GM20431 (cell line): ENCODE data around the gene CRHR2.
"Not testable (repeated sequence)": the region's sequence is repeated elsewhere in the genome, so short reads cannot be mapped to it uniquely, and the experiment has no call there.

ENCODE experiments used
- in situ Hi-C: fragments of 300-500 bp; cut with MseI, MboI; formaldehyde crosslinking; loops from one replicate; pipeline ENCODE4 v1.15.0; 2020; ENCODE audit warnings: low sequenced_read_pairs; ENCODE audit not compliant: unreplicated experiment

The CRHR2 gene

GRCh38 chr7:30657131-30657530 lies 25.1 kb downstream of the CRHR2 start:
- in situ Hi-C loops: no loop called here

DNA sequence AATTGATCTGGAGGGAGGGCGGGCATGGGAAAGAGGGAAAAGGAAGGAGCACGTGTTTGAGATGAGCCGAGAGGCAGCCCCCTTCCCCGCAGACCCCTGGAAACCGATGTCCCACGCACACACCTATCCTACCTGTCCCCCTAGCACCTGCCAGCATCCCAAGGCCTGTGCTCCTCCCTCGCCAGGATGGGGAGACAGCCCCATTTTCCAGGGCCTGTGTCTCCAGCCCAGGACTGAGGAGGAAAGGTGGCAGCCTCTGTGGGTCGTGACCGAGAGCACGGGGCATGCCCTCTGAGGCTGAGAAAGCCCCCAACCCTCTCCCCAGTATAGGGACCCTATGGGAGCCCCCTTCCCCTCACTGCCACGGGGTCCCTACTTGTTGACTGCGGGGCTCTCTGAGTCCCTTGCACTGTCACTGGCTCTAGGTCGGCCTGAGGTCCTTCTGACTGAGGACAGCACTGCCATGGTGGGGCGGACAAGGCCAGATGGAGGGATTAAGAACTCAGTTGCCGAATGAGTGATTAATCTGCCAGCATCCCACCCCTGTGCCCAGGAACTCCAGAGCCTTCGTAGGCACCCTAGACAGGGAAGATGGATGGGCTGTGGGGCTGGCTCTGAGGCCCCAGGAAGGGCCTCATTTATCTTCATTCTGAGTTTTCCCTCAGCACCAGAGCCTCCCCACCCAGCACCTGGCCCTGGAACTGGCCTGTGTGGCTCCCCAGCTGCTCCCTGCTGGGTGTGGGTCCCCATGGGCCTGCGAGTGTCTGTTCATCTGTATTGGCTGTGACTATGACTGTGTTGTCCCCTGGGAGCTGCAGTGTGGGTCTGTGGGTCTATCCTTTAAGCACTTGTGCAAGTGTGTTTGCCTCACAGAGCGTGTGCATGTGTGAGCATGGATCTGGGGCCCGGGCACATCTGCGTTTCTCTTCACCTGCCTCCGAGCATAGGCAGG lies 26.0 kb downstream of the CRHR2 start:
- in situ Hi-C loops: no loop called here

DNA sequence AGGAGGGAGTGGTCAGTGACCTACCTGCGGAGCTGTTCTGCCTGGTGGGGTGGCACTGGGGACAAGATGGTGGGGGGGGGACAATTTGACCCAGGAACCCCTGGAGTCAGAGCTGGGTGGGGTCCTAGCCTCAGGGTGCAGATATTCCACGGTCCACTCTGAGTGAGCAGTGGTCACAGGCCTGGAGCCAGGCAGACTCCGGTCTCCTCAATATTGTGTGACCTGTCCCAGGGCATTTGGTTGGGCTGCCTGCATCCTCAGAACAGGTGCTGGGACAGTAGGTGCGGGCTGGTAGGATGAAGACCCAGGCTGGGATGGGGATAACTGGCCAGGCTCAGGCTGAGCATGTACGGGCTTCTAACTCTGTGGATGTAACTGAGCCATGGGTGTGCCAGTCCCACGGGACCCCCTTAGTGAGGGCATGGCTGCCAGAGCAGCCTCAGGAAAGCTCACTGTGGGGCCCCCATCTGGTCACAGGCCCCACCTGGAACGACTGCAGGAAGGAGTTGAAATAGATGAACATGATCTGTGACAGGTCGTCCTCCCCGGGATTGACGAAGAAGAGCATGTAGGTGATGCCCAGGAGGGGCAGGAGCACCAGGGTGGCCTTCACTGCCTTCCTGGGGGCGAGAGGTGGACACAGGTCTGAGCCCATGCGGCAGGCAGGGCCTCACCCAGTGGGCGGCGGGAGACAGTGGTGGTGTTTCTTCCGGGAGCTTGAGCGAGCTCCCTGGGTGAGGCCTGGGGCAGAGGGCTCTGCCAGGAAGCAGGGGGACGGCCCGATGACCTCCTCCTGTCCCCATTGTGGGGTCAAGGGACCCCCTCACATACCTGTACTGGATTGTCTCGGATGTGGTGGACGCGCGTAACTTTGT lies 26.9 kb downstream of the CRHR2 start:
- in situ Hi-C loops: no loop called here

GRCh38 chr7:30654296-30655090 lies 27.8 kb downstream of the CRHR2 start:
- in situ Hi-C loops: no loop called here

- in situ Hi-C loops: no loop called here
These were observed 29.3 kb downstream of the CRHR2 start for GRCh38 chr7:30652698-30653641.

GRCh38 chr7:30652132-30652531 lies 30.1 kb downstream of the CRHR2 start:
- in situ Hi-C loops: no loop called here

DNA sequence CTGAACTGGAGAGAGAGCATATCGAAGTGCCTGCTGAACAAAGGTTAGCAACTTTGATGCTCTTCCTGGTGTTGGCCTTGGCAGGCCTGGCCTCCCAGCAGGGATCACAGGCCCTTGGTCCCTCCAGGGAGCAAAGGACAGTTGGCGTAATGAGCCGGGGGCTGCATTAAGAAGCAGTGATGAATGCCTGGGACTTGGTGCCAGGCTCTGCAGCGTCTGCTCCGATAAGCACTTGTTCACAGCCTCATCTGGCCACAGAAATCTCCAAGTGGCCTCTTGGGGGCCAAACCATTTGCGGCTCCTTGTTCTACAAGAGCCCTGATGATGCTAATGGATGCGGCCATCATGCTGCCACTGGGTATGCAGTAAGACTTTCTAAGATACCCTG lies 31.8 kb downstream of the CRHR2 start:
- in situ Hi-C loops: no loop called here

- in situ Hi-C loops: no loop called here
These were observed 32.4 kb downstream of the CRHR2 start for GRCh38 chr7:30649717-30650420.

DNA sequence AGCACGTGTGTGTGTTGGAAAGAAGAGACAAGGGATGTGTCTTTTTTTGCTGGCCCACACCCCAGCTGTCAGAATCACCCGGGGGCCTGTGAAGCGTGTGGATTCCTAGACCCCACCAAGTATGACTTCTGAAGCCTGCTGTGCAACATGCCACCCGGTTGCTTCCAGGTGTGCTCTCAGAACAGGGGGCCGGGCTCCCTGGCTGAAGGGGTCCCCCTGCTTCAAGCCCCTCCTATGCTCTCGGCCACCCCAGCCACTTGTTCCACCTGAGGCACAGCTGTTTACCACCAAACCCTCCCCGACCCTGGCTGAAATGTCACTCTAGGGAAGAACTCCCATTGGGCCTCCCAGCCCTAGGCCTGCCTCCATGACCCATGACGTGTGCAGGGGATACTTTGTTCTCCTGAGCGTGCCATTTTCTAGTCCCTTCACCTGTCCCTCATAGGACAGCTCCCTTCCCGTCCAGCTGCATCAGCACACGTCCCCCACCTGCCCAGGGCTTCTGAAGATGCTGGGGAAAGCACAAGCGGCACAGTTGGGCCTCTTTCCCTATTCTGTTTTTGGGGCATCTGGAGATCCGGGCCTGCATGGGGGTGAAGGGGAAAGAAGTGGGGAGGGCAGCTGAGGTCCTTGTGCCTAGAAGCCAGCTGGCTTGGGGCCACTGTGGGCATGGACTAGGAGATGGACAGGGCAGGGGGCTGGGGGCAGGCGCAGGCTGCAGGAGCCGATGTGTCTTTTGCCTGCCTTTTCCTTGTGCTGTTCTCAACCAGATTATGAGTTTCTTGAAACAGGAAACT lies 33.3 kb downstream of the CRHR2 start:
- in situ Hi-C loops: no loop called here

DNA sequence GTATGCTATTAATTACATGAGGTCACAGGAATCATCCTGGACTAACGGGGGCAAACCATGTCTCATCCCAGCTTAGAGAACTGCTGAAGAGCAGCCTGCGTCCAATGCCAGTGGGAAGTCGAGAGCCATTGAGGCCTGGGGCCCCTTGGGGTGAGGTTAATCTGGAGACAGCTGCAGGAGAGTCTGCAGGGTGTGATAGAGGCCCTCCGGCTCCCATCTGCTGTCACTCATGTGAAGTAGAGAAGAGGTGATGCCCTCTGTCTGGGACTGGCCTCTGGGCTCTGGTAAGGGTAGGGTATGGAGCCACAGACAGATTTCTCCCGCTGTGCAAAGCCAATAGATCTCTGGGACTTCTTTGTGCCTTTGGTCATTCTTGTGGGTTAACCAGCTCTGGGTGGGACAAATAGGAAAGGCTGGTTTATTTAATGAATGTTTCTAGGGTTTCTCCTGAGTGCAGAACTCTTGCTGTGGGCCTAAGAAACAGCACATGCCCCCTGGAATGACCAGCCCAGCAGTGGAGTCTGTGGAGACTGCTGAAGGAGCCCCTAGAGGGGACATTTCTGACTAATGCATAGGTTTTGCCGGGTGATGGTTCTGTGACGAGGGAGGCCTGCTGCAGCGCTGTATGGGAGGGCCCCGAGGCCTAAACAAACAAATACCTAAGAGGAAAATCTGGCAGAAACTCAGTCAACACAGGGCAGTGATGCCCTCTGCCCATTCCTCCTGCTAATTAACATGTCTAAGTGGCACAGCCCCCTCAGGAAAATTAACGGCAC lies 34.5 kb downstream of the CRHR2 start:
- in situ Hi-C loops: no loop called here

DNA sequence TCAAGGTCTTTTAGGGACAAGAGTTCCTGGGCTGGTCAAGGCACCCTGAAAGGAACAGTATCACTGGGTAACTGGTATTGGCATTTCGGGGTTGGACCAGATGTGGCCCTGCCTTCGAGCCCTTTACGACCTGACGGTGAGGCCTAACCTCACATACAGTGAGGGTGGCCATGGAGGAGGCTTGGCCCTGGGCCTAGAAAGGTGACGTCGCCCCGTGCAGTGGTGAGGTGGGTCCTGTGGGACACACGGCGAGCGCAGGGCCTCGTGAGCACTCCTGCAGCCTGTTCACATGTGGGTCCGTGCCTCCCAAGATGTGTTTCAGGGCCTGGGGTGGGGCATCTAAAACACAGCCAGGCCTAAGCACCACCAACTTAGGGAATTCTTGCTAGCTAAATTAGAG lies 36.1 kb downstream of the CRHR2 start:
- in situ Hi-C loops: no loop called here

- in situ Hi-C loops: no loop called here
These were observed 36.6 kb downstream of the CRHR2 start for GRCh38 chr7:30645661-30646060.

DNA sequence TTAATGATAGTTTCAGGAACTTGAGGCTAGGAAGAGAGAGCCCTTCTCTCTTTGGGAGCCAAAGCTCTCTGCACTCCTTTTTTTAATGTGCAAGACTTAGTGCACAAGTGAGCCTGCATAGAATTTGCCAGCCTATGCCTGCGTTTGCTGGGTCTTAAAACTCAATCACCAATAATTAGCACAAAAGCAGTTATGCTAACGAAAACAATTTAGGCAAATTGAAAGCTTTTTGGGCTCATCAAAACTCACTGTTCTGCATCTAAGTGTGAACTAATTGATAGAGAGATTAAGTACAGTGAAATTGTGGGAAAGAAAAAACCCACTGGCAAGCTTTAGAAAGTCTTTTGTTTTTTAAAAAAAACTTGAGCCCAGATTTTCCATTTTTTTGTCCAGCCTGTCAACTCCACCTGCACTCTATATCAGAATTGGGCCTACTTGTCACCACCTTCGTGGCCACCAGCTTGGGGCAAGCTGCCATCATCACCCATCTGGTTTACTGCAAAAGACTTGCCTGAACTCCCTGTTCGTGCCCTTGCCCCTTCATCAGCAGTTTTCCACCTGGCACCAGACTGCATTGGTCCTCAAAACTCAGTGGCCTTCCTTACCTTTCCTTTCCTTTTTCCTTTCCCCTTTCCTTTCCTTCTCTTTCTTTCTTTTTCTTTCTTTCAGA lies 37.8 kb downstream of the CRHR2 start:
- in situ Hi-C loops: no loop called here

GRCh38 chr7:30642789-30643188 lies 39.5 kb downstream of the CRHR2 start:
- in situ Hi-C loops: no loop called here

- in situ Hi-C loops: not testable (repeated sequence)
These were observed 39.9 kb downstream of the CRHR2 start for GRCh38 chr7:30642322-30642721.

GRCh38 chr7:30635798-30636197 lies 46.5 kb downstream of the CRHR2 start:
- in situ Hi-C loops: no loop called here
